Fibroblast of pulmonary artery (primary cell): Measurements from ENCODE around the gene HLCS.
A peak's percentile ranks its signal among the peaks of the same experiment; 100 is the strongest.
"Not testable (repeated sequence)": the region's sequence is repeated elsewhere in the genome, so short reads cannot be mapped to it uniquely, and the experiment has no call there.

Experiments
- DNase-seq: peaks from one replicate; pipeline ENCODE4 v3.0.0-alpha.2; 2010; ENCODE audit warnings: low read depth
- H3K4me3 ChIP-seq: replicated peaks from 2 replicates; pipeline ENCODE4 v1.5.1; 2011; ENCODE audit warnings: low read depth, mild to moderate bottlenecking, control low read depth, low read length, moderate library complexity
- CTCF ChIP-seq: IDR thresholded peaks from 2 replicates; pipeline ENCODE4 v1.5.1; 2011; ENCODE audit warnings: mild to moderate bottlenecking, control low read depth, low read length, inconsistent platforms; ENCODE audit errors: missing control alignments

HLCS gene

GRCh38 chr21:36960676-36961284, 5.7 kb downstream of the HLCS start:
- no peak for DNase-seq
- H3K4me3 ChIP-seq: no peak overlapping the region
- no peak for TF ChIP-seq CTCF

GRCh38 chr21:36959020-36959835, 7.2 kb downstream of the HLCS start:
- no peak for TF ChIP-seq CTCF
- DNase-seq: no peak

GRCh38 chr21:36955783-36956182, 10.7 kb downstream of the HLCS start:
- no peak overlapping the region for H3K4me3 ChIP-seq
- no peak for DNase-seq
- TF ChIP-seq CTCF: no peak

More at GRCh38 chr21:36959020-36959835, 7.2 kb downstream of the HLCS start:
- no peak overlapping the region for H3K4me3 ChIP-seq

- not testable (repeated sequence) for H3K4me3 ChIP-seq, DNase-seq
Observed at GRCh38 chr21:36952331-36952730, 14.1 kb downstream of the HLCS start.

- no peak for TF ChIP-seq CTCF
- H3K4me3 ChIP-seq: no peak overlapping the region
- DNase-seq: no peak
Observed at GRCh38 chr21:36949171-36950141, 17.0 kb downstream of the HLCS start.

DNA sequence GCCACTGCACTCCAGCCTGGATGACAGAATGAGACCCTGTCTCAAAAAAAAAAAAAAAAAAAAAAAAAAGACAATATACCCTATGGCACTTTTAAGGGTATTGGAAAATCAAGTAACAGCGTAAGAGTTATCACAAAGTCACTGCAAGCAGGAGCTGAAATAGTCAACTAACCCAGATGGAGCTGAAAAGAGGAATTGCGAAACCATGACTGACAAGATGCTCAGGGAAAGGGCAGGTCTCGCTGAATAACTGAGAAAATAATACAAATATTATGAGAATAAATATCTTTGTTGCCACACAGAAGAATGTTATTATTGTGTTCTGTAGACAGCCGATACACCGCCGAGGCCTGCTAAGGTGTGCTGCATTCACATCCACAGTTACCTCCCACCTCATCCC, 17.8 kb downstream of the HLCS start:
- H3K4me3 ChIP-seq: no peak overlapping the region
- peak; percentile 58 for DNase-seq
- TF ChIP-seq CTCF: no peak

- no peak overlapping the region for H3K4me3 ChIP-seq
- TF ChIP-seq CTCF: no peak
- no peak for DNase-seq
Observed at GRCh38 chr21:36946949-36947356, 19.5 kb downstream of the HLCS start.
